ENCODE data around the gene POLR1A. TPM values are rescaled to one million over a fixed set of nuclear protein-coding genes. Genes with fewer than 3 reads are reported as not detected.

POLR1A gene
- total RNA-seq, 1 experiment from 2014 or later: 62.7 TPM

- Histone ChIP-seq H3K27ac (ENCODE audit: insufficient read length, low read depth, low read length) (no peak overlapping the region), H4K8ac (replicated peaks; ENCODE audit: insufficient read length, low read depth, low read length) (no peak overlapping the region), H3K4me1 (ENCODE audit: insufficient read depth, low read length) (no peaks in the 10 kb centered on the region), H4K20me1 (ENCODE audit: control insufficient read depth, insufficient read depth, insufficient read length) (no peaks in the 10 kb centered on the region), H2AFZ (ENCODE audit: low read length) (no peak overlapping the region), H2BK20ac (ENCODE audit: low read depth, low read length, poor library complexity, severe bottlenecking) (no peak overlapping the region), H2AK5ac (ENCODE audit: insufficient read length, low read length) (no peak overlapping the region), H3K4me2 (ENCODE audit: insufficient read depth, insufficient read length, low read length) (no peak overlapping the region), H3K18ac (ENCODE audit: insufficient read length, low read depth, low read length) (no peak overlapping the region), H3K14ac (ENCODE audit: insufficient read depth, low read length) (no peak overlapping the region), H3T11ph (ENCODE audit: low read length) (no peak overlapping the region), H3K56ac (ENCODE audit: insufficient read length, low read depth, low read length) (no peak overlapping the region), H3K79me1 (ENCODE audit: insufficient read depth, low read depth, low read length, poor library complexity, severe bottlenecking) (no peaks in the 10 kb centered on the region), H2BK5ac (ENCODE audit: insufficient read length, low read length) (no peak overlapping the region), H3K9me3 (ENCODE audit: control insufficient read depth, low read depth, low read length) (no peaks in the 10 kb centered on the region), H3K27me3 (ENCODE audit: insufficient read depth, low read length) (no peaks in the 10 kb centered on the region), H3K4ac (ENCODE audit: low read depth, low read length) (no peak overlapping the region), H4K5ac (ENCODE audit: insufficient read length, low read depth, low read length) (no peak overlapping the region), H2BK12ac (ENCODE audit: insufficient read length, low read depth, low read length) (no peak overlapping the region), H4K91ac (ENCODE audit: insufficient read length, low read depth, low read length) (no peak overlapping the region), H3K9ac (ENCODE audit: extremely low read depth, insufficient read length, low read length) (no peak overlapping the region), H2BK120ac (ENCODE audit: low read depth, low read length, poor library complexity, severe bottlenecking) (no peak overlapping the region), H2BK15ac (ENCODE audit: low read depth, low read length) (no peak overlapping the region), H3K23me2 (ENCODE audit: insufficient read length, low read depth, low read length, poor library complexity, severe bottlenecking) (no peaks in the 10 kb centered on the region), H3K23ac (ENCODE audit: insufficient read length, low read depth, low read length) (no peak overlapping the region), H3K79me2 (ENCODE audit: insufficient read depth, low read length) (no peaks in the 10 kb centered on the region)
- H3K27ac Mint-ChIP-seq: no peak overlapping the region
- no CpG with 5 or more reads among the region's 9 CpGs for WGBS (ENCODE audit: extremely low coverage, insufficient read length, low lambda C conversion rate)
- H3K36me3 Mint-ChIP-seq (ENCODE audit: insufficient read depth in 1 of 3, low read depth in 3 of 3): peaks cover 0 to 2% (median 2%) of the 10 kb centered on the region in 3 experiments; a peak in 2 of 7 replicates
- H3K4me3 Mint-ChIP-seq: no peak overlapping the region
- no peak for TF ChIP-seq CTCF (conservative IDR thresholded peaks at IDR 0.05)
- H3K4me1 Mint-ChIP-seq: no peaks in the 10 kb centered on the region
- peaks cover 20% of the 10 kb centered on the region for H3K27me3 Mint-ChIP-seq (ENCODE audit: low read depth)
- no peak for DNase-seq
- peaks cover 7 to 9% of the 10 kb centered on the region in 2 experiments; a peak in 4 of 5 replicates for H3K9me3 Mint-ChIP-seq
Observed at GRCh38 chr2:85976106-85976920, 129.4 kb downstream of the POLR1A start.
